Astrocyte of the cerebellum (primary cell): ENCODE data around the gene ANXA8L1.
"Not testable (repeated sequence)": the region's sequence is repeated elsewhere in the genome, so short reads cannot be mapped to it uniquely, and the experiment has no call there.

Experiments
- DNase-seq: peaks from one replicate; pipeline ENCODE4 v3.0.0-alpha.2; 2011; ENCODE audit warnings: low read depth
- H3K4me3 ChIP-seq: 2 replicates; pipeline ENCODE4 v1.5.1; 2011; ENCODE audit warnings: mild to moderate bottlenecking, low read depth, low read length, moderate library complexity
- in situ Hi-C: cut with HindIII; loops from 2 replicates; pipeline ENCODE4 v1.10.0; 2017; ENCODE audit warnings: low sequenced_read_pairs
- TF ChIP-seq, protein P1 (sequence below): IDR thresholded peaks from 2 replicates; pipeline ENCODE4 v1.5.1; 2012; ENCODE audit warnings: low read length, low read depth, moderate library complexity, mild to moderate bottlenecking; ENCODE audit errors: missing control alignments

Gene ANXA8L1, protein sequence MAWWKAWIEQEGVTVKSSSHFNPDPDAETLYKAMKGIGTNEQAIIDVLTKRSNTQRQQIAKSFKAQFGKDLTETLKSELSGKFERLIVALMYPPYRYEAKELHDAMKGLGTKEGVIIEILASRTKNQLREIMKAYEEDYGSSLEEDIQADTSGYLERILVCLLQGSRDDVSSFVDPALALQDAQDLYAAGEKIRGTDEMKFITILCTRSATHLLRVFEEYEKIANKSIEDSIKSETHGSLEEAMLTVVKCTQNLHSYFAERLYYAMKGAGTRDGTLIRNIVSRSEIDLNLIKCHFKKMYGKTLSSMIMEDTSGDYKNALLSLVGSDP

DNA sequence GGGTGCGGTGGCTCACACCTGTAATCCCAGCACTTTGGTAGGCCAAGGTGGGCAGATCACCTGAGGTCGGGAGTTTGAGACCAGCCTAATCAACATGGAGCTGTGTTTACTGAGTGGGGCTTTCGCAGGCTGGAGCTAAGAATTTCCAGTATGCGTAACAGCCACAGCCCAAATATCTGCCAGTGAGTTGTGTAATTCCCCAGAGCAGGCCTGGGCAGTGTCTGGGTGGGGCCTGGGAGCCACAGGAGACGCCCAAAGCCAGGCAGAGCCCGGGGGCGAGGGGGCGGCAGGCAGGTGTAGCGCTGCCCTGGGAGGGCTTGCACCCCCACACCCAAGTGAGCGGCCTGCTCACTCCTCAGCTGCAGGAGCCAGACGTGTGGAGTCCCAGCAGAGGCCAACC is at the start of gene ANXA8L1:
Gene ANXA8L1 (plus strand): TSS at position 371 of the 400 bp plus-strand sequence. CDS start 76 bp downstream, outside the sequence.
- in situ Hi-C loops, H3K4me3 ChIP-seq: not testable (repeated sequence)

DNA sequence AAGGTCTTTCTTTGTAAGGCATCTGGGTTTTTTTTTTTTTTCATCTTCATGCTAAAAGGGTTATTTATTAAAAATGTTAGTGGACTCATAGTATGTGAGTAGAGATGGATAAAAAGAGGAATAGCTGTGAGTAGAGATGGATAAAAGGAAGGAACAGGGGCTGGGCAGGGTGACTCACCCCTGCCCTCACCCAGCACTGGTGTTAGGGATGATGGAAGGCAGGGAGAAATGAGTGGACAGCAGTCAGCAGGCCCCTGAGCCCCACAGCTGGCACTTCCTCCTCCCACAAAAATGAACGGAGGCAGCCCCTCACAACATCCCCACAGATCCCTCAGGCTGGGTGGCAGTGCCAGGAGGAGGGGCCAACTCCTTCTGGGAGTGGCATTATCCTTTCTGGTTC is 49.5 kb upstream of the ANXA8L1 start:
- TF ChIP-seq, protein P1, sequence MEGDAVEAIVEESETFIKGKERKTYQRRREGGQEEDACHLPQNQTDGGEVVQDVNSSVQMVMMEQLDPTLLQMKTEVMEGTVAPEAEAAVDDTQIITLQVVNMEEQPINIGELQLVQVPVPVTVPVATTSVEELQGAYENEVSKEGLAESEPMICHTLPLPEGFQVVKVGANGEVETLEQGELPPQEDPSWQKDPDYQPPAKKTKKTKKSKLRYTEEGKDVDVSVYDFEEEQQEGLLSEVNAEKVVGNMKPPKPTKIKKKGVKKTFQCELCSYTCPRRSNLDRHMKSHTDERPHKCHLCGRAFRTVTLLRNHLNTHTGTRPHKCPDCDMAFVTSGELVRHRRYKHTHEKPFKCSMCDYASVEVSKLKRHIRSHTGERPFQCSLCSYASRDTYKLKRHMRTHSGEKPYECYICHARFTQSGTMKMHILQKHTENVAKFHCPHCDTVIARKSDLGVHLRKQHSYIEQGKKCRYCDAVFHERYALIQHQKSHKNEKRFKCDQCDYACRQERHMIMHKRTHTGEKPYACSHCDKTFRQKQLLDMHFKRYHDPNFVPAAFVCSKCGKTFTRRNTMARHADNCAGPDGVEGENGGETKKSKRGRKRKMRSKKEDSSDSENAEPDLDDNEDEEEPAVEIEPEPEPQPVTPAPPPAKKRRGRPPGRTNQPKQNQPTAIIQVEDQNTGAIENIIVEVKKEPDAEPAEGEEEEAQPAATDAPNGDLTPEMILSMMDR, result no peak
- no peak overlapping the region for H3K4me3 ChIP-seq
- in situ Hi-C loops, result no loop called here
- DNase-seq, result no peak

More for the DNA sequence above, at the start of gene ANXA8L1:
- DNase-seq, result not testable (repeated sequence)

DNA sequence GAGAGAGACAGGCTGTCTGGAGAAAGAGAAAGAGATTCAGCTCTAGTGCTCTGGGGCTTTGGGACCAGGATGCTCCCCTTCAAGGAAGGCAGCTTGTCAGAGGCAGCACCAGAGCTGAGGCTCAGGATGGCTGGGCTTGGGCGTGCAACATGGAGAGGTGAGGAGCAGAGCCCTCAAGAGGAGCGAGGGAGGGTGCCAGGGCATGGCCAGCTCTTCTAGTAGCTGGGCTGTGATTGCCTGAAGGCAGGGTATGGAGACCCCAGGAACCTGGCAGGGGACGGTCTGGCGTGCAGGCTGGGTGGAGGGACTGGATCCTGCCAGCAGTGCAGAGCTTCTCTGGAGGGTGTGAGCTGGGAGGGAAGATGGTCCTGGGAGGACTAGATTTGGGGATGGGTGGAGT is 48.6 kb upstream of the ANXA8L1 start:
- DNase-seq, result no peak
- in situ Hi-C loops, result no loop called here
- no peak overlapping the region for H3K4me3 ChIP-seq
- TF ChIP-seq, protein P1, result no peak

DNA sequence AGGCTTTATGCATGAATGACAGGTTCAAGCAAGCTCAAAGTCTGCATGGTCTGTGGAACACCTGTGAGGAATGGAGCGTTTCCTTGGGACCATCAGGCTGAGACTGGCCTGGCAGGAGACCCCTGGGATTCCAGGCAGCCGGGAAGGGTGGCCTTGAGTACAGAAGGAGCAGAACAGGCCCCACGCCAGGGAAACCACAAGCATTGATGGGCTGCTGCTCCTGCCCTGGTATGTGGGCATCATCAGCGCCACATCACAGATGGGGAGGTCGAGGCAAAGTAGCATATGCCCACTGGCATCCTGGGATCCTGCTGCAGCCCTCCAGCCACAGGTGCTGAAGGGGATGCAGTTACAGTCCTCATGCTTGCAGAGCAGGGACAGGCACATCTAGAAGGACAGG is 47.9 kb upstream of the ANXA8L1 start:
- DNase-seq, result no peak

DNA sequence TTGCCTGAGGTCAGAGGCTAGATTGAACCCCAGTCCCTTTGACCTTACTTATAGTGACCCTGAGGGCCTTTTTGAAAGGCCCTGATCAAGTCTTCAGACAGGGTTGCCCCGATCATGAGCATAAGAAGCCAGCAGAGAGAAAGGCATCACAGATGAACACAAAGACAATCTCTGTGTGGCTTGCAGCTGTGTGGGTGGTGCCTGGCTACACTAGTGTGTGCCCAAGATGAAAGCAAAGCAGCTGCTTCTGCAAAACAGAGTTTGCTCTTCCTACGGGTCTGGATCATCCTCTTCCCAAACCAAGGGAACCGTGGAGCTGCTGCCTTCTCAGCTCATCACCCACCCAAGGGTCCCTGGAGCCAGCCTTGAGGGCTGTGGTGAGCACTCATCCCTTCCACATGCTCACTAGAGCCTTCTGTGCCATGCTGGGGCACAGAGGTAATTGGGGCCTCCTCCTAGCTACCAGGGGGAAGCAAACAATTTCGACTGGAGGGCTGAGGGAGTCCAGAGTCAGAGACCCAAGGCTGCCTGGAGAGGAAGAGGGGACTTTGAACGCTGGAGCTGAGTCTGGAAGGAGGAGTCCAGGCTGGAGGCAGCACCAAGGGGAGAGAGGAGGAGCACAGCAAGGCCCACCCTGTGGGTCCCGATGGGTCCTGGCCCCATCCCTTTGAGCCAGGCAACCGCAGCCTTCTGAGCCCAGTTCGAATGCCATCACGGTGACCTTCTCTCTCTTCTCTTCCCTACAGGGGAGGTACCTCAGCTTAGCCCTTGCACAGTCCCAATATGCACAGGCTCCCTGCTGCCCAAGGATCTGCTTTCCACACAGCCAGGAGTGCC is 46.5 kb upstream of the ANXA8L1 start:
- in situ Hi-C loops, result no loop called here
- H3K4me3 ChIP-seq, result no peak overlapping the region
- TF ChIP-seq, protein P1, result no peak
- DNase-seq, result no peak

More for the DNA sequence above, 47.9 kb upstream of the ANXA8L1 start:
- TF ChIP-seq, protein P1, result no peak
- H3K4me3 ChIP-seq, result no peak overlapping the region
- in situ Hi-C loops, result no loop called here

DNA sequence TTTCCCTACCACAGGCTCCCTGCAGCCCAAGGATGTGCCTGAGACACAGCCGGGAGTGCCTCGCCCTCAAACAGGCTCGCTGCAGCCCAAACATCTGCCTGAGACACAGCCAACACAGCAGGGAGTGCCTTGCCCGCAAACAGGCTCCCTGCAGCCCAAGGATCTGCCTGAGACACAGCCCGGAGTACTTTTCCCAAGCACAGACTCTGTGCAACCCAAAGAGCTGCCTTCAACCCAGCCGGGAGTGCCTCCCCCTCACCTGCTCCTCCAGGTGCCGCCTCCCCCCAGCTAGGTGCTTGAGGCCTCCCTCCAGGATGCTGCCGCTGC is 45.9 kb upstream of the ANXA8L1 start:
- no peak for DNase-seq
- no peak overlapping the region for H3K4me3 ChIP-seq
- in situ Hi-C loops, result no loop called here
- TF ChIP-seq, protein P1, result no peak

DNA sequence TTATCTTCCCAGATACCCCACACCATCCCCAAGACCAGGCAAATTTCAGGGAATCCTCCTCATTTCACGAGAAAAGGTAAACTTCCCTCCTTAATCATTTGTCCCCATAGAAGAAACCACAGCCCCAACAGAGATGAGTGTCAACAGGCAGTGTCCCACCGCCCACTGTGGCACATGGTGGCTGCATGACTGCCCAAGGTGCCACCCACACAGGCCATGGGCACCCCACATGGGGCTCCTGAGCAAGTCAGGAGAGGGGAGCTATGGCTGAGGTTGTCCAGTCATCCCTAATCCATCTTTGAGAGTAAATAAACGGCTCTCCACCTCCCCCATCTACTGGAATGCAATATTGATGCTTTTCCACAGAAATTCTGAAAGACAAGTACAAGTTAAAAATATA is 44.7 kb upstream of the ANXA8L1 start:
- TF ChIP-seq, protein P1, result no peak
- in situ Hi-C loops, result no loop called here
- no peak overlapping the region for H3K4me3 ChIP-seq
- no peak for DNase-seq

DNA sequence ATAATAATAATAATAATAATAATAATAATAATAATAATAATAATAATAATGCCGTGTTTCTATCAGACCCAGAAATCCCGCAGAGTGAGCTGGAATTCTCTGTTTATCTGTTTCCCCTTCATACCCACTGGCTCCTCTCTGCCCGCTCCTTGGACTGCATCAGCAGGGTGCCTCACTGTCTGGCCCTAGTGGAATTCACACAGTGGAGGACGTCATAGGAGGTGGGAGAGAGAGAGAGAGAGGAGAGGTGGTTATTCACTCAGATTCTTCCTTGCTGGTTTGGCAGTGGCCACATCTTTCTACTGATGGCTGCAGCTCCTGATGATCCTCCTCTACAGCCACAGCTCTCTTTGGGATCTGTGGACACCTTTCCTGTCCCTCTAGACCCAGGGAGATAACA is 10.1 kb upstream of the ANXA8L1 start:
- in situ Hi-C loops, H3K4me3 ChIP-seq, DNase-seq: not testable (repeated sequence)

DNA sequence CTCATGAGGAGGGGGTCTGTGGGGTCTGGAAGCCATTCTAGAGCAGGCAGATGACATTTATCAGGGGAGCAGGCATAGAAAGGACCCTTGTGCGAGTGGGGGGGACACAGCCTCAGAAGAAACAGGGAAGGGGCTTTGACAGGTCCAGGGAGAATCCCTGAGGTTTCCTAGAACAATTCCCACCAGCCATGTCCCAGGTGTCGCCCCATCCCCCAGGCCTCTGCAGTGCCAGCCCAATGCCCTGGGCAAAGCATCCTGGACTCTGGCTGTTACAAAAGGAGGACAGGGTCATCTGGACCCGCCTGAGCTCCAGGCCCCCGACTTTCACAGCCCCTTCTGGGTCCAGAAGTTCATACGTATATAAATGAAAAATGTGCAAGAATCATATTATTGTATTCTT is 8.4 kb upstream of the ANXA8L1 start:
- in situ Hi-C loops, H3K4me3 ChIP-seq, DNase-seq: not testable (repeated sequence)

DNA sequence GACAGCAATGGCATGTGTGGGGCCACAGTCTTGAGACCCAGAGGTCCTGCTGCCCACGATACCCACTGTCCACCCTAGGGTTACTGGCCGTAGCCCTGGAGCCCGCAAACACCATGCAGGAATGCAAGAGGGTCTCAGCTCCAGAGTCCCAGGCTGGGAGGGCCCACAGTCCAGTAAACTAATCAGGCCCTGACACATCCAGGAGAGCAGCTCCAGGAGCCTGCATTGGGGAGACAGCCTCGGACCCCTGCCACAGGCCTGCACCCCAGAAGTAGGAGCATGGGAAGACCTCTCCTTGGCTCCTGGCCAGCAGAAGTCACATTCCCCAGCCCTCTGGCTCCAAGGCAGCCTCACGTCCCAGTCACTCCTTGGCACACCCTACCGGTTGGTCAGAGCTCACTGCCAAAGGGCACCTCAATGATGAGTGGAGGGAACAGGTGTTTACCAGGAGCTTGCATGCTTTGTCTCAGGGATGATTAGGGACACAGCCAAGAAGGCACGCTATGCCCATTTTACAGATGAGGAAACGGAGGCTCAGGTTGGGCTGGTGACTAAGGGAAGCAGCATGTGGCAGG is 7.8 kb upstream of the ANXA8L1 start:
- in situ Hi-C loops, DNase-seq, H3K4me3 ChIP-seq: not testable (repeated sequence)
